HEK293T (cell line): ENCODE results near the gene ADM5.

Experiments
- FOXK2 ChIP-seq: fragments of 450-650 bp; IDR thresholded peaks from 2 replicates; pipeline ENCODE4 v1.6.1; 2016; ENCODE audit warnings: mild to moderate bottlenecking
- HDGF ChIP-seq: fragments of 450-650 bp; IDR thresholded peaks from 2 replicates; pipeline ENCODE4 v1.6.1; 2017; ENCODE audit warnings: antibody characterized with exemption, borderline replicate concordance
- NFRKB ChIP-seq: fragments of 450-650 bp; IDR thresholded peaks from 2 replicates; pipeline ENCODE4 v1.6.1; 2016; ENCODE audit warnings: mild to moderate bottlenecking, moderate library complexity
- SP1 ChIP-seq: fragments of 450-650 bp; IDR thresholded peaks from 2 replicates; pipeline ENCODE4 v1.6.1; 2017
- TARDBP ChIP-seq: fragments of 450-650 bp; IDR thresholded peaks from 2 replicates; pipeline ENCODE4 v1.6.1; 2016
- ZNF384 ChIP-seq: fragments of 450-650 bp; IDR thresholded peaks from 2 replicates; pipeline ENCODE4 v1.6.1; 2016
- TF ChIP-seq, protein P1 (sequence below): fragments of 450-650 bp; IDR thresholded peaks from 2 replicates; pipeline ENCODE4 v1.6.1; 2016

DNA sequence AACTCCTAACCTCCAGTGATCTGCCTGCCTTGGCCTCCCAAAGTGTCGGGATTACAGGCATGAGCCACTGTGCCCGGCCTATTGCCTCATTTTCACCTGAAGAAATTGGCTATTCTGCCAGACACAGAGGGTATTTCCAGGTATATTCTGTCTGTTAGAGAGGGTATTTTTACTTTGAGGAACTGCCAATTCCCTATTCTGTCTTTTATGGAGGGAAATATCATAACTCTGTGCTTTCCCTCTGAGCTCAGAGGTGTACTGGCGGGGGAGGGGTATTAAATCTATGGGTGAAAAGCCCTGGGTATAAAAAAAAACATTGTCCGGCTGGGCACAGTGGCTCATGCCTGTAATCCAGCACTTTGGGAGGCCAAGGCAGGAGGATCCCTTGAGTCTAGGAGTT lies 48.9 kb downstream of the ADM5 start:
- TF ChIP-seq HDGF, result no peak
- TF ChIP-seq, protein P1, sequence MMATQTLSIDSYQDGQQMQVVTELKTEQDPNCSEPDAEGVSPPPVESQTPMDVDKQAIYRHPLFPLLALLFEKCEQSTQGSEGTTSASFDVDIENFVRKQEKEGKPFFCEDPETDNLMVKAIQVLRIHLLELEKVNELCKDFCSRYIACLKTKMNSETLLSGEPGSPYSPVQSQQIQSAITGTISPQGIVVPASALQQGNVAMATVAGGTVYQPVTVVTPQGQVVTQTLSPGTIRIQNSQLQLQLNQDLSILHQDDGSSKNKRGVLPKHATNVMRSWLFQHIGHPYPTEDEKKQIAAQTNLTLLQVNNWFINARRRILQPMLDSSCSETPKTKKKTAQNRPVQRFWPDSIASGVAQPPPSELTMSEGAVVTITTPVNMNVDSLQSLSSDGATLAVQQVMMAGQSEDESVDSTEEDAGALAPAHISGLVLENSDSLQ, result no peak
- TF ChIP-seq FOXK2, result no peak
- TF ChIP-seq TARDBP, result no peak
- TF ChIP-seq NFRKB, result no peak
- TF ChIP-seq ZNF384, result no peak
- no peak for TF ChIP-seq SP1
